HepG2 (cell line): ENCODE results near the gene CCND1. TPM values are rescaled to one million over a fixed set of nuclear protein-coding genes. Genes with fewer than 3 reads are reported as not detected.

Experiments
- ADNP ChIP-seq: sonication (generic); formaldehyde crosslinking; IDR thresholded peaks from 2 replicates; pipeline ENCODE4 v1.4.0; 2020; ENCODE audit warnings: missing genetic modification reagents
- E2F5 ChIP-seq: sonication (generic); formaldehyde crosslinking; conservative IDR thresholded peaks from 2 replicates; pipeline ENCODE4 v1.4.0; 2020; ENCODE audit warnings: missing genetic modification reagents
- HIVEP1 ChIP-seq: sonication (generic); formaldehyde crosslinking; IDR thresholded peaks from 2 replicates; pipeline ENCODE4 v1.4.0; 2020; ENCODE audit warnings: mild to moderate bottlenecking, missing genetic modification reagents
- JUND ChIP-seq: sonication (generic); formaldehyde crosslinking; IDR thresholded peaks from 2 replicates; pipeline ENCODE4 v1.8.0; 2022; ENCODE audit warnings: mild to moderate bottlenecking, missing genetic modification reagents
- KAT8 ChIP-seq: IDR thresholded peaks from 2 replicates; pipeline ENCODE4 v1.6.1; 2016; ENCODE audit warnings: missing genetic modification reagents, missing compliant biosample characterization
- MAZ ChIP-seq, 2 experiments: sonication (generic) in 1 of 2; formaldehyde crosslinking in 1 of 2; IDR thresholded peaks; 2 replicates each; pipeline versions ENCODE4 v1.5.0 to v1.6.1; 2012 to 2020; ENCODE audit warnings: low read depth in 2 of 2, mild to moderate bottlenecking in 2 of 2, borderline replicate concordance in 1 of 2, improper control_type of control experiment in 1 of 2, low read length in 1 of 2, missing genetic modification reagents in 1 of 2, moderate library complexity in 1 of 2
- RFXANK ChIP-seq: IDR thresholded peaks from 2 replicates; pipeline ENCODE4 v1.6.1; 2016
- SNRNP70 ChIP-seq: fragments of 200-400 bp; formaldehyde crosslinking; IDR thresholded peaks from 2 replicates; pipeline ENCODE4 v1.6.1; 2017; ENCODE audit warnings: mild to moderate bottlenecking, low read depth, low read length, moderate library complexity
- THAP11 ChIP-seq: IDR thresholded peaks from 2 replicates; pipeline ENCODE4 v1.6.1; 2016; ENCODE audit warnings: missing biosample characterization, missing genetic modification reagents
- TP53 ChIP-seq: sonication (generic); formaldehyde crosslinking; conservative IDR thresholded peaks from 2 replicates; pipeline ENCODE4 v1.4.0; 2020; ENCODE audit warnings: missing genetic modification reagents
- ZFX ChIP-seq: sonication (generic); formaldehyde crosslinking; IDR thresholded peaks from 2 replicates; pipeline ENCODE4 v1.4.0; 2020; ENCODE audit warnings: mild to moderate bottlenecking, low read depth, missing genetic modification reagents, moderate library complexity
- ZFY ChIP-seq: sonication (generic); formaldehyde crosslinking; IDR thresholded peaks from 2 replicates; pipeline ENCODE4 v1.4.0; 2020; ENCODE audit warnings: missing genetic modification reagents
- ZNF282 ChIP-seq: fragments of 450-650 bp; IDR thresholded peaks from 2 replicates; pipeline ENCODE4 v1.6.1; 2018; ENCODE audit not compliant: partially characterized antibody
- ZNF292 ChIP-seq: sonication (generic); formaldehyde crosslinking; IDR thresholded peaks from 2 replicates; pipeline ENCODE4 v1.8.1; 2022; ENCODE audit warnings: mild to moderate bottlenecking, low read depth, missing genetic modification reagents, borderline replicate concordance
- ZNF33A ChIP-seq: sonication (generic); formaldehyde crosslinking; IDR thresholded peaks from 2 replicates; pipeline ENCODE4 v1.5.1; 2020; ENCODE audit warnings: missing genetic modification reagents, mild to moderate bottlenecking, moderate library complexity, borderline replicate concordance
- ZNF354B ChIP-seq: sonication (generic); formaldehyde crosslinking; IDR thresholded peaks from 2 replicates; pipeline ENCODE4 v1.8.0; 2022; ENCODE audit warnings: mild to moderate bottlenecking, missing genetic modification reagents
- ZNF567 ChIP-seq: sonication (generic); formaldehyde crosslinking; IDR thresholded peaks from 2 replicates; pipeline ENCODE4 v1.8.1; 2023; ENCODE audit warnings: mild to moderate bottlenecking, missing genetic modification reagents, borderline replicate concordance
- ZNF619 ChIP-seq: sonication (generic); formaldehyde crosslinking; IDR thresholded peaks from 2 replicates; pipeline ENCODE4 v1.4.0; 2020; ENCODE audit warnings: mild to moderate bottlenecking, missing genetic modification reagents
- ZNF720 ChIP-seq: sonication (generic); formaldehyde crosslinking; IDR thresholded peaks from 2 replicates; pipeline ENCODE4 v1.4.0; 2020; ENCODE audit warnings: missing genetic modification reagents
- ZNF780A ChIP-seq: sonication (generic); formaldehyde crosslinking; IDR thresholded peaks from 2 replicates; pipeline ENCODE4 v1.8.0; 2022; ENCODE audit warnings: mild to moderate bottlenecking, missing genetic modification reagents, moderate library complexity
- polyA plus RNA-seq, 8 experiments: library from polyadenylated mRNA; depleted of rRNA in 3 of 8; stranded (reverse) in 7 of 8; unstranded in 1 of 8; fragments of >200 nt; fragmentation: Illumina TruSeq in 4 of 8; extraction: Trizol in 4 of 8; gene quantifications; 2 replicates each; pipeline versions ENCODE4 v1.2.1 to v1.2.3, GENCODE V29; 2011 to 2016; ENCODE audit warnings: low read depth in 4 of 8, missing spikeins in 1 of 8, mixed read lengths in 1 of 8; ENCODE audit not compliant: insufficient read depth in 1 of 8
- total RNA-seq, 5 experiments: library from RNA; depleted of rRNA; stranded (reverse); fragments of >200 nt; fragmentation: Illumina TruSeq; extraction: Trizol; gene quantifications; 2 replicates each; pipeline ENCODE4 v1.2.3, GENCODE V29; 2016; ENCODE audit warnings: low read depth in 1 of 5
- TF ChIP-seq, protein P1 (sequence below): IDR thresholded peaks from 2 replicates; pipeline ENCODE4 v1.6.1; 2016; ENCODE audit warnings: missing genetic modification reagents, missing compliant biosample characterization
- TF ChIP-seq, protein P2 (sequence below): sonication (generic); formaldehyde crosslinking; IDR thresholded peaks from 2 replicates; pipeline ENCODE4 v1.4.0; 2020; ENCODE audit warnings: missing genetic modification reagents
- TF ChIP-seq, protein P3 (sequence below): sonication (generic); formaldehyde crosslinking; IDR thresholded peaks from 2 replicates; pipeline ENCODE4 v1.4.0; 2020; ENCODE audit warnings: missing genetic modification reagents, low read depth, mild to moderate bottlenecking, borderline replicate concordance
- TF ChIP-seq, protein P4 (sequence below): sonication (generic); formaldehyde crosslinking; IDR thresholded peaks from 2 replicates; pipeline ENCODE4 v1.5.1; 2020; ENCODE audit warnings: missing genetic modification reagents, mild to moderate bottlenecking, borderline replicate concordance
- TF ChIP-seq, protein P5 (sequence below): IDR thresholded peaks from 2 replicates; pipeline ENCODE4 v1.6.1; 2016; ENCODE audit warnings: control low read depth

Gene CCND1
- total and polyA plus RNA-seq, 2 of the 13 experiments (the other 11 are each of a cell fraction or from before 2014, with no cell fraction given), result 107 to 136 TPM

GRCh38 chr11:69640995-69641581, at the start of gene CCND1 (continued):
- TF ChIP-seq, protein P1, sequence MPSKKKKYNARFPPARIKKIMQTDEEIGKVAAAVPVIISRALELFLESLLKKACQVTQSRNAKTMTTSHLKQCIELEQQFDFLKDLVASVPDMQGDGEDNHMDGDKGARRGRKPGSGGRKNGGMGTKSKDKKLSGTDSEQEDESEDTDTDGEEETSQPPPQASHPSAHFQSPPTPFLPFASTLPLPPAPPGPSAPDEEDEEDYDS (CRISPR knock-in tag), result peak; percentile 92
- TF ChIP-seq ZFX (CRISPR knock-in tag) (0 out of 2 replicates have a peak, but pooled peaks have one; percentile 40), ZNF567 (no peak), ZNF33A (no peak), KAT8 (CRISPR knock-in tag) (peak; percentile 56; the same call in 1 of the 2 replicates), E2F5 (CRISPR knock-in tag) (no peak), ZNF292 (CRISPR knock-in tag) (peak; percentile 56; the same call in 1 of the 2 replicates), SNRNP70 (no peak), JUND (no peak), ZNF619 (CRISPR knock-in tag) (no peak; the same call in 1 of the 2 replicates), ADNP (CRISPR knock-in tag) (no peak), THAP11 (peak; percentile 47; the same call in 1 of the 2 replicates), ZFY (CRISPR knock-in tag) (peak; percentile 69), RFXANK (peak; percentile 98), HIVEP1 (CRISPR knock-in tag) (peak; percentile 63; the same call in 1 of the 2 replicates), ZNF282 (no peak), ZNF780A (CRISPR knock-in tag) (no peak), TP53 (CRISPR knock-in tag) (no peak), ZNF720 (CRISPR knock-in tag) (no peak), MAZ (IDR thresholded peaks at IDR 0.05; ENCODE audit: borderline replicate concordance, low read depth, low read length) (peak; percentile 70), MAZ (CRISPR knock-in tag; IDR thresholded peaks at IDR 0.05; ENCODE audit: low read depth) (peak; percentile 79), ZNF354B (no peak)
- TF ChIP-seq, protein P2, sequence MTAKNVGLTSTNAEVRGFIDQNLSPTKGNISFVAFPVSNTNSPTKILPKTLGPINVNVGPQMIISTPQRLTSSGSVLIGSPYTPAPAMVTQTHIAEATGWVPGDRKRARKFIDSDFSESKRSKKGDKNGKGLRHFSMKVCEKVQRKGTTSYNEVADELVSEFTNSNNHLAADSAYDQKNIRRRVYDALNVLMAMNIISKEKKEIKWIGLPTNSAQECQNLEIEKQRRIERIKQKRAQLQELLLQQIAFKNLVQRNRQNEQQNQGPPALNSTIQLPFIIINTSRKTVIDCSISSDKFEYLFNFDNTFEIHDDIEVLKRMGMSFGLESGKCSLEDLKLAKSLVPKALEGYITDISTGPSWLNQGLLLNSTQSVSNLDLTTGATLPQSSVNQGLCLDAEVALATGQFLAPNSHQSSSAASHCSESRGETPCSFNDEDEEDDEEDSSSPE (CRISPR knock-in tag), result peak; percentile 51; the same call in 1 of the 2 replicates
- TF ChIP-seq, protein P3, sequence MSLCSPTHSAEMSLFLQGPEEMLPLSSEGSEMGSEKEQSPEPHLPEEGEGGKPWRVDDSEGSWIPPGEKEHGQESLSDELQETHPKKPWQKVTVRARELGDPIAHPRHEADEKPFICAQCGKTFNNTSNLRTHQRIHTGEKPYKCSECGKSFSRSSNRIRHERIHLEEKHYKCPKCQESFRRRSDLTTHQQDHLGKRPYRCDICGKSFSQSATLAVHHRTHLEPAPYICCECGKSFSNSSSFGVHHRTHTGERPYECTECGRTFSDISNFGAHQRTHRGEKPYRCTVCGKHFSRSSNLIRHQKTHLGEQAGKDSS (CRISPR knock-in tag), result no peak
- TF ChIP-seq, protein P4, sequence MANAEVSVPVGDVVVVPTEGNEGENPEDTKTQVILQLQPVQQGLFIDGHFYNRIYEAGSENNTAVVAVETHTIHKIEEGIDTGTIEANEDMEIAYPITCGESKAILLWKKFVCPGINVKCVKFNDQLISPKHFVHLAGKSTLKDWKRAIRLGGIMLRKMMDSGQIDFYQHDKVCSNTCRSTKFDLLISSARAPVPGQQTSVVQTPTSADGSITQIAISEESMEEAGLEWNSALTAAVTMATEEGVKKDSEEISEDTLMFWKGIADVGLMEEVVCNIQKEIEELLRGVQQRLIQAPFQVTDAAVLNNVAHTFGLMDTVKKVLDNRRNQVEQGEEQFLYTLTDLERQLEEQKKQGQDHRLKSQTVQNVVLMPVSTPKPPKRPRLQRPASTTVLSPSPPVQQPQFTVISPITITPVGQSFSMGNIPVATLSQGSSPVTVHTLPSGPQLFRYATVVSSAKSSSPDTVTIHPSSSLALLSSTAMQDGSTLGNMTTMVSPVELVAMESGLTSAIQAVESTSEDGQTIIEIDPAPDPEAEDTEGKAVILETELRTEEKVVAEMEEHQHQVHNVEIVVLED, result no peak
- TF ChIP-seq, protein P5, sequence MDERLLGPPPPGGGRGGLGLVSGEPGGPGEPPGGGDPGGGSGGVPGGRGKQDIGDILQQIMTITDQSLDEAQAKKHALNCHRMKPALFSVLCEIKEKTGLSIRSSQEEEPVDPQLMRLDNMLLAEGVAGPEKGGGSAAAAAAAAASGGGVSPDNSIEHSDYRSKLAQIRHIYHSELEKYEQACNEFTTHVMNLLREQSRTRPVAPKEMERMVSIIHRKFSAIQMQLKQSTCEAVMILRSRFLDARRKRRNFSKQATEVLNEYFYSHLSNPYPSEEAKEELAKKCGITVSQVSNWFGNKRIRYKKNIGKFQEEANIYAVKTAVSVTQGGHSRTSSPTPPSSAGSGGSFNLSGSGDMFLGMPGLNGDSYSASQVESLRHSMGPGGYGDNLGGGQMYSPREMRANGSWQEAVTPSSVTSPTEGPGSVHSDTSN, result no peak
